Measurements from ENCODE around the gene PES1.
A peak's percentile ranks its signal among the peaks of the same experiment; 100 is the strongest.

PES1 gene

DNA sequence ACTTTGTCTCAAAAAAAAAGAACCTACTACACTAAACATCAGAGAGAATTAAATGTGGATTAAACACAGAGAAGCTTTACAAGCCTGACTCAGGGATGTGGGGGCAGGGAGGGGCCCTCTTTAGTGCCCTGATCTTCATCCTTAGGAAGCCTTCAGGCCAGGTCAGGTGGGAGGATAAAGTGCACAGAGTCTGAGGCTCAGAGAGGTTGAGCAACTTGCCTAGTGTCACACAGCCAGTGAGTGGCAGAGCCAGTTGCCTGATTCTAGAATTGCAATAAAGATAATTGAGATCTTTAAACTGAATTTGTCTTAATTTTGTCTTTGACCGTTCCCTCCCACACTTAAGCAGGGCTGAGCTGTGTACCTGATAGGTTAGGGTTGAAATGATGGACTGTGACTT is 52.3 kb downstream of the PES1 start:
- H3K4me3 ChIP-seq (ENCODE audit: low read depth, low read length), result no peak overlapping the region
- no peak for DNase-seq (ENCODE audit: low read depth)
- TF ChIP-seq, protein P1, sequence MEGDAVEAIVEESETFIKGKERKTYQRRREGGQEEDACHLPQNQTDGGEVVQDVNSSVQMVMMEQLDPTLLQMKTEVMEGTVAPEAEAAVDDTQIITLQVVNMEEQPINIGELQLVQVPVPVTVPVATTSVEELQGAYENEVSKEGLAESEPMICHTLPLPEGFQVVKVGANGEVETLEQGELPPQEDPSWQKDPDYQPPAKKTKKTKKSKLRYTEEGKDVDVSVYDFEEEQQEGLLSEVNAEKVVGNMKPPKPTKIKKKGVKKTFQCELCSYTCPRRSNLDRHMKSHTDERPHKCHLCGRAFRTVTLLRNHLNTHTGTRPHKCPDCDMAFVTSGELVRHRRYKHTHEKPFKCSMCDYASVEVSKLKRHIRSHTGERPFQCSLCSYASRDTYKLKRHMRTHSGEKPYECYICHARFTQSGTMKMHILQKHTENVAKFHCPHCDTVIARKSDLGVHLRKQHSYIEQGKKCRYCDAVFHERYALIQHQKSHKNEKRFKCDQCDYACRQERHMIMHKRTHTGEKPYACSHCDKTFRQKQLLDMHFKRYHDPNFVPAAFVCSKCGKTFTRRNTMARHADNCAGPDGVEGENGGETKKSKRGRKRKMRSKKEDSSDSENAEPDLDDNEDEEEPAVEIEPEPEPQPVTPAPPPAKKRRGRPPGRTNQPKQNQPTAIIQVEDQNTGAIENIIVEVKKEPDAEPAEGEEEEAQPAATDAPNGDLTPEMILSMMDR (IDR thresholded peaks at IDR 0.05; ENCODE audit: low read depth, low read length, missing control alignments), result no peak

DNA sequence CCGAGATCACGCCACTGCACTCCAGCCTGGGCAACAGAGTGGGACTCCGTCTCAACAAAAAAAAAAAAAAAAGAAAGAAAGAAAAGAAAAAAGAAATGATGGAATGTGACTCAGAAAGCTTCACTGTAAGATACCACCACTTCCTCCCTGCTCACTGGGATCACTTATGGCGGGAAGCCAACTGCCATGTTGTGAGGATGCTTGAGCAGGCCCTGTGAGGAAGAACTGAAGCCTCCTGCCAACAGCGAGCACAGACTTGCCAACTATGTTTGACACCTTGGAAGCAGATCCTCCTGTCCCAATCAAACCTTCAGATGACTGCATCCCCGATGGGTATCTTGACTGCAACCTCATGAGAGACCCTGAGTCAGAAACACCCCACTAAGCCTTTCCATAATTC is 53.4 kb downstream of the PES1 start:
- DNase-seq (ENCODE audit: low read depth), result no peak
- TF ChIP-seq, protein P1 (IDR thresholded peaks at IDR 0.05; ENCODE audit: low read depth, low read length, missing control alignments), result no peak
- no peak overlapping the region for H3K4me3 ChIP-seq (ENCODE audit: low read depth, low read length)

DNA sequence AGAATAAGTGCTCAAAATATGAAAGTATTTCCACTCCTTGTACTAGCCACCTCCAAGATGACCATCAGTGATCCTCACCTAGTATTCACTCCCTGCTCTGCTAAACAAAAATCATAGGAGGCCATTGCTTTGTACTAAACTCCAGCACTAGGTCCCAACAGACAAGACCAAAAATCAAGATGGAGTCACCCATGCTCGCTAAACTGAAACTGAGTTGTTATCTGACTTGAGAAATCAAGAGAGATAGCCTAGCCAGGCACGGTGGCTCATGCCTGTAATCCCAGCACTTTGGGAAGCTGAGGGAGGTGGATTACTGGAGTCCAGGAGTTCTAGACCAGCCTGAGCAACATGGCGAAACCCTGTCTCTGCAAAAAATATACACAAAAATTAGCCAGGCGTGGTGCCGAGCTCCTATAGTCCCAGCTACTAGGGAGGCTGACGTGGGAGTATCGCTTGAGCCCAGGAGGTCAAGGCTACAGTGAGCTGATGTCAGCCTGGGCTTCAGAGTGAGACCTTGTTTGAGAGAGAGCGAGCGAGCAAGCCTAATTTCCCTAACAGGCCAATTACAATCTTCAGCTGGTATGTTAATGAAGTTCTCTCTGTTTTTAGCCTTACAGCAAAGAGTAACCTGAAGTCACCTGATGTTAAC is 54.5 kb downstream of the PES1 start:
- TF ChIP-seq, protein P1 (IDR thresholded peaks at IDR 0.05; ENCODE audit: low read depth, low read length, missing control alignments), result no peak
- no peak overlapping the region for H3K4me3 ChIP-seq (ENCODE audit: low read depth, low read length)
- DNase-seq (ENCODE audit: low read depth), result no peak

DNA sequence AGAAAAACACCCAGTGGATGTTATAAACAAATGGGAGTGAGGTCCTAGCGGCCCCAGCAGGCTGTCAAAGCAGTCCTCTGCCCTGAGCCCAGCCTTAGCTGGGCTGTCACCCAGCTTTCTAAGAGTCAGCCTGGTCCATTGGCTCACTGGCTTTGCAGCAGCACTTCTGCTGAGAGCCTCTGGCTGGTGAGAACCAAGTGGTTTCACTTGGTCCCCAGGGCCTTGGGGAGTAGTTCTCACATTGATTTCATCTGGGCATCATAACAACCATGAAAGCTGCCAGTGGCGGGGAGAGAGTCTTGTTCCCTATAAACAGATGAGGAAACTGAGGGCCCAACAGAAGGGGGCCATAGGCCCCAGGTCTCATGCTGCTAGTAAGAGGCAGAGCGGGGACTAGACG is 56.5 kb downstream of the PES1 start:
- no peak for DNase-seq (ENCODE audit: low read depth)
- TF ChIP-seq, protein P1 (IDR thresholded peaks at IDR 0.05; ENCODE audit: low read depth, low read length, missing control alignments), result no peak
- no peak overlapping the region for H3K4me3 ChIP-seq (ENCODE audit: low read depth, low read length)

DNA sequence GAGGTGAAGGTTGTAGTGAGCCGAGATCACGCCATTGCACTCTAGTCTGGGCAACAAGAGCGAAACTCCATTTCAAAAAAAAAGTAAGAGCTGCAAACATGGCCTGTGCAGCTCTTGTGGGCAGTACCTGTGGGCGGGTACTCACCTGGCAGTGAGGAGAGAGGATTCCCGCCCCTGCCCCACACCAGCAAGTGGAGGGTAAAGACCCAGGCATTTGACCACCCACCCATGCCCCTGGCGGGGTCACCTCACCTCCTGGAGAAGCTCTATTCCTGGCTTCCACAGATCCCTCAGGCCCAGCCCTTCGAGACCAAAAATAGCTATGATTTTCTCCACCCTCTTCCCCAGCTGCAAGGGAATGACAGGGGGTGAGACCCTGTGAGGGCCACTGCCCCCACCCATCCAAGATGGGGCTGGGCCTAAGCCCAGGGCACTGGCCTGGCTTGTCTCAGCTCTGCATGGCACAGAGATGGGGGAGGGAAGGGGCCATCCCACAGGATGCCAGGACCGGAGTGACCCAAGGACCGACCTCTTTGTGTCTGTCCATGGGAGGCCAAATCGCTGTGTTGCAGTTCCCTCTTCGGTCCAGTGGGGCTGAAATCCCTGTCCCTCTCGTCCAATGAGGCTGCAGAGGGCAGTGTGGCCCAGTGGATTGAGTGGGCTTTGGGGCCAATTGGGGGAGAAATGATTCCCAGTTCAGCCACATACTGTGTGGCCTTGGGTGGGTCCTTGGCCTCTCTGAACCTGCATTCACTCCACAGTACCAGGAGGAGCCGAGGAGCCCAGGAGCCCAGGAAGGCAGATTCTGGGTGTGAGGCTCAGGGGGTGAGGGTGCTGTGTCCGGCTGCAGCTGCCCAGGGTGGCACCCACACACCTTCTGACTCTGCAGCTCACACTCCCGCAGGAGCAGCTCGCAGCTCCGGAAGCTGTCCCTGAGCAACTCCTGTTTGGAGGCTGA is 59.8 kb downstream of the PES1 start:
- no peak for DNase-seq (ENCODE audit: low read depth)
- TF ChIP-seq, protein P1 (IDR thresholded peaks at IDR 0.05; ENCODE audit: low read depth, low read length, missing control alignments), result peak; percentile 5
- no peak overlapping the region for H3K4me3 ChIP-seq (ENCODE audit: low read depth, low read length)

DNA sequence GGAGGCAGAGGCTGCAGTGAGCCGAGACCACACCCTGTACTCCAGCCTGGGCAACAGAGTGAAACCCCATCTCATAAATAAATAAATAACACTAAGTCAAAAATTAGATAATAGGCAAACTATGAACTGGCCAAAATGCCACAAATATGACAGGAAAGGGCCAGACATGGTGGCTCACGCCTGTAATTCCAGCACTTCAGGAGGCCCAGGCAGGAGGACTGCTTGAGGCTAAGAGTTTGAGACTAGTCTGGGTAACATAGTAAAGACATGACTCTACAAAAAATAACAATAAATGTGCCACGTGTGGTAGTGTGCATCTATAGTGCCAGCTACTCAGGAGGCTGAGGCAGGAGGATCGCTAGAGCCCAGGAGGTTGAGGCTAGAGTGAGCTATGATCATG is 65.1 kb downstream of the PES1 start:
- no peak overlapping the region for H3K4me3 ChIP-seq (ENCODE audit: low read depth, low read length)
- no peak for DNase-seq (ENCODE audit: low read depth)
- TF ChIP-seq, protein P1 (IDR thresholded peaks at IDR 0.05; ENCODE audit: low read depth, low read length, missing control alignments), result no peak
